DND-41 (cell line): Measurements from ENCODE around the gene GGT5.

Experiments
- ATAC-seq: fragments of 200-7000 bp; cut with Tn5 transposase; 3 replicates; pipeline ENCODE4 v1.9.1; 2021; ENCODE audit warnings: low read depth; ENCODE audit not compliant: insufficient read depth
- DNase-seq: peaks from one replicate; pipeline ENCODE4 v3.0.0-alpha.2; 2020
- H2AFZ ChIP-seq: 2 replicates; pipeline ENCODE4 v1.6.0; 2012; ENCODE audit warnings: low read depth, low read length
- H3K27ac ChIP-seq: 2 replicates; pipeline ENCODE4 v1.5.1; 2012; ENCODE audit warnings: low read length, inconsistent platforms
- H3K27me3 ChIP-seq: fragments of 200-600 bp; sonication (generic); 2 replicates; pipeline ENCODE4 v1.6.0; 2012; ENCODE audit warnings: low read length, mild to moderate bottlenecking, inconsistent platforms; ENCODE audit not compliant: insufficient read depth, poor library complexity
- H3K36me3 ChIP-seq: 2 replicates; pipeline ENCODE4 v1.5.1; 2012; ENCODE audit warnings: low read length, inconsistent platforms; ENCODE audit not compliant: insufficient read depth
- H3K4me1 ChIP-seq: 2 replicates; pipeline ENCODE4 v1.5.1; 2012; ENCODE audit warnings: mild to moderate bottlenecking, low read length; ENCODE audit not compliant: insufficient read depth
- H3K4me2 ChIP-seq: 2 replicates; pipeline ENCODE4 v1.6.0; 2012; ENCODE audit warnings: mild to moderate bottlenecking, moderate library complexity, low read length, inconsistent platforms; ENCODE audit not compliant: insufficient read depth
- H3K4me3 ChIP-seq, 2 experiments: fragments of 200-600 bp in 1 of 2; shearing (Covaris generic) in 1 of 2; 2 replicates each; pipeline ENCODE4 v1.5.1; 2012 to 2016; ENCODE audit warnings: inconsistent platforms in 2 of 2, low read length in 2 of 2, mild to moderate bottlenecking in 2 of 2, low read depth in 1 of 2, moderate library complexity in 1 of 2
- H3K79me2 ChIP-seq: 2 replicates; pipeline ENCODE4 v1.6.0; 2012; ENCODE audit warnings: low read length, inconsistent platforms; ENCODE audit not compliant: insufficient read depth
- H3K9ac ChIP-seq: 2 replicates; pipeline ENCODE4 v1.6.0; 2012; ENCODE audit warnings: low read depth, mild to moderate bottlenecking, inconsistent platforms, low read length, moderate library complexity
- H3K9me3 ChIP-seq: 2 replicates; pipeline ENCODE4 v1.5.1; 2012; ENCODE audit warnings: low read length, moderate library complexity, mild to moderate bottlenecking, inconsistent platforms; ENCODE audit not compliant: insufficient read depth, severe bottlenecking
- H4K20me1 ChIP-seq: 2 replicates; pipeline ENCODE4 v1.6.0; 2012; ENCODE audit warnings: low read length; ENCODE audit not compliant: insufficient read depth
- EZH2 ChIP-seq: IDR thresholded peaks from 3 replicates; pipeline ENCODE4 v1.6.1; 2012; ENCODE audit warnings: borderline replicate concordance, low read depth, mild to moderate bottlenecking, moderate library complexity, low read length, inconsistent platforms; ENCODE audit not compliant: severe bottlenecking
- TF ChIP-seq, protein P1 (sequence below): IDR thresholded peaks from 2 replicates; pipeline ENCODE4 v1.5.1; 2012; ENCODE audit warnings: borderline replicate concordance, low read length, moderate library complexity, mild to moderate bottlenecking; ENCODE audit not compliant: poor library complexity, severe bottlenecking; ENCODE audit errors: extremely low read depth

GGT5 gene

GRCh38 chr22:24179478-24180210 is 65.2 kb downstream of the GGT5 start:
- no peak overlapping the region for H3K27ac ChIP-seq
- no peak overlapping the region for H3K4me3 ChIP-seq
- no peaks in the 10 kb centered on the region for H3K79me2 ChIP-seq
- no peaks in the 10 kb centered on the region for H3K9me3 ChIP-seq
- ATAC-seq: no peak
- H3K36me3 ChIP-seq: peaks cover 34% of the 10 kb centered on the region
- DNase-seq: no peak
- H2AFZ ChIP-seq: no peak overlapping the region
- TF ChIP-seq, protein P1, sequence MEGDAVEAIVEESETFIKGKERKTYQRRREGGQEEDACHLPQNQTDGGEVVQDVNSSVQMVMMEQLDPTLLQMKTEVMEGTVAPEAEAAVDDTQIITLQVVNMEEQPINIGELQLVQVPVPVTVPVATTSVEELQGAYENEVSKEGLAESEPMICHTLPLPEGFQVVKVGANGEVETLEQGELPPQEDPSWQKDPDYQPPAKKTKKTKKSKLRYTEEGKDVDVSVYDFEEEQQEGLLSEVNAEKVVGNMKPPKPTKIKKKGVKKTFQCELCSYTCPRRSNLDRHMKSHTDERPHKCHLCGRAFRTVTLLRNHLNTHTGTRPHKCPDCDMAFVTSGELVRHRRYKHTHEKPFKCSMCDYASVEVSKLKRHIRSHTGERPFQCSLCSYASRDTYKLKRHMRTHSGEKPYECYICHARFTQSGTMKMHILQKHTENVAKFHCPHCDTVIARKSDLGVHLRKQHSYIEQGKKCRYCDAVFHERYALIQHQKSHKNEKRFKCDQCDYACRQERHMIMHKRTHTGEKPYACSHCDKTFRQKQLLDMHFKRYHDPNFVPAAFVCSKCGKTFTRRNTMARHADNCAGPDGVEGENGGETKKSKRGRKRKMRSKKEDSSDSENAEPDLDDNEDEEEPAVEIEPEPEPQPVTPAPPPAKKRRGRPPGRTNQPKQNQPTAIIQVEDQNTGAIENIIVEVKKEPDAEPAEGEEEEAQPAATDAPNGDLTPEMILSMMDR: no peak
- no peak for TF ChIP-seq EZH2
- H3K4me2 ChIP-seq: no peak overlapping the region
- no peak overlapping the region for H3K9ac ChIP-seq
- no peaks in the 10 kb centered on the region for H3K4me1 ChIP-seq
- no peaks in the 10 kb centered on the region for H3K27me3 ChIP-seq
- H4K20me1 ChIP-seq: peaks cover 5% of the 10 kb centered on the region; the same call in 1 of the 2 replicates

- Histone ChIP-seq H4K20me1 (peaks cover 5% of the 10 kb centered on the region; the same call in 1 of the 2 replicates), H3K79me2 (no peaks in the 10 kb centered on the region), H3K9me3 (no peaks in the 10 kb centered on the region), H3K27me3 (no peaks in the 10 kb centered on the region), H3K36me3 (peaks cover 40% of the 10 kb centered on the region), H3K4me2 (no peak overlapping the region), H3K4me1 (no peaks in the 10 kb centered on the region), H3K27ac (no peak overlapping the region), H3K9ac (no peak overlapping the region), H2AFZ (no peak overlapping the region), H3K4me3 (no peak overlapping the region)
- TF ChIP-seq, protein P1: peak; percentile 53
- no peak for TF ChIP-seq EZH2
- DNase-seq (peak; percentile 20), ATAC-seq (peak; percentile 40; the same call in 2 of the 3 replicates)
Observed at GRCh38 chr22:24178502-24179440, 66.1 kb downstream of the GGT5 start.

DNA sequence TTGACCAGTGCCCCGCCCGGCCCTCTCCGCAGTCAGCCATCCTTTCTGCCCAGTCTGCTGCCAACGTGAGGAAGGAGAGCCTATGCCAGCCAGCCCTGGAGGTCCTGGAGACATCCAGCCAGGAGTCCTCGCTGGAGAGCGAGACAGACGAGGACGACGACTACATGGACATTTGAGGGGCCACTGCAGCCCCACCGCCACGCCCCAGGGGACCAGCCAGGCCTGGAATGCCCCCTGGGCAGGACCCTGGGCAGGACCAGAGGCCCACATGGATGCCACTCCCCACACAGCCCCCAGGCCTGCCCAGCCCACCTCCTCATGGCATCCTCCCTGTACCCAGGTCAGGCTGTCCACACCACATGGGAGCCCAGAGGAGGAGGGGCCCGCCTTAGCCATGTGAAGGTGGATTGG is 66.9 kb downstream of the GGT5 start:
- Histone ChIP-seq H3K36me3 (peaks cover 44% of the 10 kb centered on the region), H3K27me3 (no peaks in the 10 kb centered on the region), H2AFZ (no peak overlapping the region), H3K79me2 (no peaks in the 10 kb centered on the region), H3K4me2 (no peak overlapping the region), H4K20me1 (peaks cover 5% of the 10 kb centered on the region; the same call in 1 of the 2 replicates), H3K9ac (no peak overlapping the region), H3K4me3 (no peak overlapping the region), H3K4me1 (no peaks in the 10 kb centered on the region), H3K27ac (no peak overlapping the region), H3K9me3 (no peaks in the 10 kb centered on the region)
- DNase-seq (no peak), ATAC-seq (no peak)
- TF ChIP-seq EZH2: no peak
- TF ChIP-seq, protein P1: no peak
